IMR-90 (cell line): ENCODE data around the gene ENDOD1. TPM values are rescaled to one million over a fixed set of nuclear protein-coding genes. Genes with fewer than 3 reads are reported as not detected.

Experiments
- ATAC-seq: fragments of 200-7000 bp; cut with Tn5 transposase; 2 replicates; pipeline ENCODE4 v1.9.1; 2020; ENCODE audit warnings: low read depth, mild to moderate bottlenecking, moderate library complexity
- BruUV-seq: library from RNA; stranded (reverse); fragments of 400-500 nt; replicated peaks from 2 replicates; lab custom pipeline; 2021; lab: Mats Ljungman, UMichigan
- CTCF ChIA-PET: fragments of 300-600 bp; formaldehyde crosslinking; extraction: SDS; loops from one replicate; lab custom pipeline; 2021; ENCODE audit warnings: antibody characterized with exemption; lab: Yijun Ruan, JAX
- POLR2A ChIA-PET: fragments of 300-600 bp; sonication (Branson Sonifier 250); formaldehyde crosslinking; loops from one replicate; lab custom pipeline; 2022; ENCODE audit warnings: antibody characterized with exemption; ENCODE audit not compliant: unreplicated experiment; lab: Charles Lee
- DNase-seq: peaks from one replicate; pipeline ENCODE4 v3.0.0; 2013
- H2AFZ ChIP-seq: replicated peaks from 2 replicates; pipeline ENCODE3; 2013; ENCODE audit warnings: low read length, mild to moderate bottlenecking; ENCODE audit not compliant: poor library complexity
- H2AK5ac ChIP-seq: 2 replicates; pipeline ENCODE4 v1.6.1; 2013; ENCODE audit warnings: low read depth, low read length, inconsistent platforms
- H2AK9ac ChIP-seq: replicated peaks from 2 replicates; pipeline ENCODE3; 2013; ENCODE audit warnings: mild to moderate bottlenecking, low read depth, low read length, moderate library complexity; ENCODE audit not compliant: poor library complexity
- H2BK120ac ChIP-seq: 2 replicates; pipeline ENCODE4 v1.6.1; 2013; ENCODE audit warnings: low read depth, low read length, inconsistent platforms
- H2BK15ac ChIP-seq: 3 replicates; pipeline ENCODE4 v1.6.1; 2013; ENCODE audit warnings: low read depth, low read length, inconsistent platforms
- H2BK20ac ChIP-seq: 2 replicates; pipeline ENCODE4 v1.6.1; 2013; ENCODE audit warnings: low read depth, mild to moderate bottlenecking, inconsistent platforms, low read length, moderate library complexity
- H2BK5ac ChIP-seq: 2 replicates; pipeline ENCODE4 v1.6.1; 2013; ENCODE audit warnings: mild to moderate bottlenecking, low read depth, low read length, inconsistent platforms; ENCODE audit not compliant: poor library complexity, severe bottlenecking
- H3K14ac ChIP-seq: replicated peaks from 2 replicates; pipeline ENCODE4 v1.6.1; 2013; ENCODE audit warnings: low read depth, low read length, inconsistent platforms
- H3K18ac ChIP-seq: 2 replicates; pipeline ENCODE4 v1.6.1; 2013; ENCODE audit warnings: low read depth, low read length, control low read depth
- H3K23ac ChIP-seq: 2 replicates; pipeline ENCODE4 v1.6.1; 2013; ENCODE audit warnings: low read depth, low read length, inconsistent platforms
- H3K27ac ChIP-seq: 2 replicates; pipeline ENCODE4 v1.5.1; 2013; ENCODE audit warnings: mild to moderate bottlenecking, control low read depth, low read length; ENCODE audit not compliant: insufficient read depth
- H3K27me3 ChIP-seq: 2 replicates; pipeline ENCODE4 v1.6.1; 2013; ENCODE audit warnings: low read length; ENCODE audit not compliant: control insufficient read depth, insufficient read depth
- H3K36me3 ChIP-seq: 2 replicates; pipeline ENCODE4 v1.6.1; 2013; ENCODE audit warnings: low read length, mixed read lengths; ENCODE audit not compliant: control insufficient read depth, insufficient read depth
- H3K4ac ChIP-seq: 2 replicates; pipeline ENCODE4 v1.6.1; 2013; ENCODE audit warnings: low read depth, low read length, inconsistent platforms
- H3K4me1 ChIP-seq: 2 replicates; pipeline ENCODE4 v1.6.1; 2013; ENCODE audit warnings: low read length, mixed read lengths; ENCODE audit not compliant: control insufficient read depth, insufficient read depth
- H3K4me2 ChIP-seq: 2 replicates; pipeline ENCODE4 v1.6.1; 2013; ENCODE audit warnings: low read depth, mild to moderate bottlenecking, control low read depth, low read length, moderate library complexity
- H3K4me3 ChIP-seq: 2 replicates; pipeline ENCODE4 v1.5.1; 2013; ENCODE audit warnings: low read depth, mild to moderate bottlenecking, control low read depth, low read length, moderate library complexity; ENCODE audit not compliant: insufficient read depth
- H3K56ac ChIP-seq: 2 replicates; pipeline ENCODE4 v1.6.1; 2013; ENCODE audit warnings: low read length, inconsistent platforms; ENCODE audit not compliant: insufficient read depth; ENCODE audit errors: extremely low read depth
- H3K79me1 ChIP-seq, 2 experiments: 2 replicates each; pipeline ENCODE4 v1.6.1; 2013; ENCODE audit warnings: low read length in 2 of 2, inconsistent platforms in 1 of 2, low read depth in 1 of 2
- H3K9ac ChIP-seq: 2 replicates; pipeline ENCODE4 v1.6.1; 2013; ENCODE audit warnings: low read depth, low read length, control low read depth
- H3K9me1 ChIP-seq: 2 replicates; pipeline ENCODE4 v1.6.1; 2013; ENCODE audit warnings: low read length, inconsistent platforms; ENCODE audit not compliant: insufficient read depth
- H3K9me3 ChIP-seq: 2 replicates; pipeline ENCODE4 v1.6.1; 2013; ENCODE audit warnings: low read length; ENCODE audit not compliant: control insufficient read depth, insufficient read depth
- H4K20me1 ChIP-seq: 2 replicates; pipeline ENCODE4 v1.6.1; 2013; ENCODE audit warnings: low read length, inconsistent platforms; ENCODE audit not compliant: insufficient read depth
- H4K5ac ChIP-seq: 2 replicates; pipeline ENCODE4 v1.6.1; 2013; ENCODE audit warnings: mild to moderate bottlenecking, low read depth, low read length, control low read depth
- H4K8ac ChIP-seq, 2 experiments: 2 replicates each; pipeline ENCODE4 v1.6.1; 2013; ENCODE audit warnings: low read depth in 2 of 2, low read length in 2 of 2, control low read depth in 1 of 2, inconsistent platforms in 1 of 2
- H4K91ac ChIP-seq: 2 replicates; pipeline ENCODE4 v1.6.1; 2013; ENCODE audit warnings: low read depth, low read length, inconsistent platforms; ENCODE audit not compliant: insufficient read depth
- CEBPB ChIP-seq: IDR thresholded peaks from 2 replicates; pipeline ENCODE4 v1.6.1; 2012; ENCODE audit warnings: low read depth, low read length, improper control_type of control experiment
- CHD1 ChIP-seq: IDR thresholded peaks from 2 replicates; pipeline ENCODE4 v1.6.1; 2012; ENCODE audit warnings: low read depth, low read length, improper control_type of control experiment
- ELK1 ChIP-seq: fragments of 150-350 bp; IDR thresholded peaks from 2 replicates; pipeline ENCODE4 v1.6.1; 2016; ENCODE audit warnings: low read depth, mild to moderate bottlenecking, low read length, moderate library complexity, borderline replicate concordance
- FOS ChIP-seq: fragments of 150-350 bp; IDR thresholded peaks from 2 replicates; pipeline ENCODE4 v1.6.1; 2016; ENCODE audit warnings: low read depth, low read length
- MAZ ChIP-seq: IDR thresholded peaks from 2 replicates; pipeline ENCODE4 v1.6.1; 2012; ENCODE audit warnings: low read depth, mild to moderate bottlenecking, low read length, improper control_type of control experiment, moderate library complexity, borderline replicate concordance
- MXI1 ChIP-seq: IDR thresholded peaks from 2 replicates; pipeline ENCODE4 v1.6.1; 2012; ENCODE audit warnings: low read depth, mild to moderate bottlenecking, low read length, moderate library complexity, borderline replicate concordance
- NFE2L2 ChIP-seq: fragments of 150-350 bp; IDR thresholded peaks from 2 replicates; pipeline ENCODE4 v1.6.1; 2016; ENCODE audit warnings: low read depth, mild to moderate bottlenecking, low read length
- RAD21 ChIP-seq: IDR thresholded peaks from 2 replicates; pipeline ENCODE4 v1.6.1; 2012; ENCODE audit warnings: low read length, improper control_type of control experiment
- RFX5 ChIP-seq: IDR thresholded peaks from 2 replicates; pipeline ENCODE4 v1.8.0; 2012; ENCODE audit warnings: low read depth, mild to moderate bottlenecking, low read length, moderate library complexity
- SMC3 ChIP-seq: fragments of 150-350 bp; IDR thresholded peaks from 2 replicates; pipeline ENCODE4 v1.6.1; 2016; ENCODE audit warnings: low read depth, mild to moderate bottlenecking, antibody characterized with exemption, low read length, moderate library complexity
- USF2 ChIP-seq: fragments of 150-350 bp; IDR thresholded peaks from 2 replicates; pipeline ENCODE4 v1.6.1; 2017; ENCODE audit warnings: mild to moderate bottlenecking, antibody characterized with exemption, low read length, low read depth
- WGBS, 2 experiments: methylation state at CpG; one replicate each; pipeline versions ENCODE4 v1.1.5 to v1.1.7; 2013; ENCODE audit warnings: missing lambda C conversion rate in 2 of 2; ENCODE audit not compliant: insufficient read length in 1 of 2; ENCODE audit errors: extremely low coverage in 2 of 2; 5-methylcytosine and 5-hydroxymethylcytosine counted together
- dilution Hi-C: fragments of 300-500 bp; cut with HindIII; formaldehyde crosslinking; loops from one replicate; pipeline ENCODE4 v1.14.3; 2018; ENCODE audit warnings: low sequenced_read_pairs; ENCODE audit not compliant: unreplicated experiment
- in situ Hi-C: fragments of 300-500 bp; cut with MboI; formaldehyde crosslinking; loops from 3 replicates; pipeline ENCODE4 v1.14.3; 2019; ENCODE audit warnings: low sequenced_read_pairs, inconsistent platforms, mixed read lengths
- intact Hi-C: fragments of 100-400 bp; cut with micrococcal nuclease; formaldehyde crosslinking; loops from 2 replicates; pipeline ENCODE4 v1.10.0; 2022
- polyA plus RNA-seq, 3 experiments: library from polyadenylated mRNA; depleted of rRNA; stranded (reverse); fragments of >200 nt; gene quantifications; 2 replicates each; pipeline ENCODE4 v1.2.3, GENCODE V29; 2012; ENCODE audit warnings: low replicate concordance in 1 of 3
- total RNA-seq: library from RNA; depleted of rRNA; stranded (reverse); fragments of >200 nt; gene quantifications from 2 replicates; pipeline ENCODE4 v1.2.3, GENCODE V29; 2012
- TF ChIP-seq, protein P1 (sequence below): conservative IDR thresholded peaks from 2 replicates; pipeline ENCODE4 v1.5.1; 2012; ENCODE audit warnings: mild to moderate bottlenecking, low read depth, low read length, improper control_type of control experiment

The ENDOD1 gene
- total and polyA plus RNA-seq, 2 of the 4 experiments (the other 2 are of a cell fraction) = 7.0 to 17.6 TPM

GRCh38 chr11:95101935-95102334 is 12.3 kb downstream of the ENDOD1 start:
- intact Hi-C loops = no loop called here
- CTCF ChIA-PET = interaction anchor here (0.6 kb wide), 1 partner anchor 25 kb away, joined by 3 read pairs; no protein-coding TSS in a partner anchor
- no peak overlapping the region for H3K27ac ChIP-seq
- no peak overlapping the region for H3K18ac ChIP-seq
- no peak overlapping the region for H4K91ac ChIP-seq
- ATAC-seq (no peak), DNase-seq (no peak)
- no peaks in the 10 kb centered on the region for H3K9me3 ChIP-seq
- no peak overlapping the region for H2BK5ac ChIP-seq
- no peak overlapping the region for H3K4me2 ChIP-seq
- no peak overlapping the region for H2BK15ac ChIP-seq
- no TSS peak for BruUV-seq
- no peak overlapping the region for H3K23ac ChIP-seq
- no peak overlapping the region for H4K8ac ChIP-seq
- no peak overlapping the region for H3K14ac ChIP-seq
- WGBS, 2 experiments = no CpG with 5 or more reads among the region's 1 CpG
- dilution Hi-C loops = no loop called here
- H2AK9ac ChIP-seq = no peak overlapping the region
- no peaks in the 10 kb centered on the region for H3K4me1 ChIP-seq
- H3K27me3 ChIP-seq = no peaks in the 10 kb centered on the region
- H3K9me1 ChIP-seq = no peaks in the 10 kb centered on the region
- POLR2A ChIA-PET = no interaction called here
- no peak overlapping the region for H2AK5ac ChIP-seq
- no peak for TF ChIP-seq CEBPB
- TF ChIP-seq FOS = no peak
- TF ChIP-seq CHD1 = no peak
- no peak for TF ChIP-seq USF2
- TF ChIP-seq ELK1 = no peak
- TF ChIP-seq RFX5 = no peak
- no peak for TF ChIP-seq RAD21
- TF ChIP-seq SMC3 = no peak
- TF ChIP-seq, protein P1, sequence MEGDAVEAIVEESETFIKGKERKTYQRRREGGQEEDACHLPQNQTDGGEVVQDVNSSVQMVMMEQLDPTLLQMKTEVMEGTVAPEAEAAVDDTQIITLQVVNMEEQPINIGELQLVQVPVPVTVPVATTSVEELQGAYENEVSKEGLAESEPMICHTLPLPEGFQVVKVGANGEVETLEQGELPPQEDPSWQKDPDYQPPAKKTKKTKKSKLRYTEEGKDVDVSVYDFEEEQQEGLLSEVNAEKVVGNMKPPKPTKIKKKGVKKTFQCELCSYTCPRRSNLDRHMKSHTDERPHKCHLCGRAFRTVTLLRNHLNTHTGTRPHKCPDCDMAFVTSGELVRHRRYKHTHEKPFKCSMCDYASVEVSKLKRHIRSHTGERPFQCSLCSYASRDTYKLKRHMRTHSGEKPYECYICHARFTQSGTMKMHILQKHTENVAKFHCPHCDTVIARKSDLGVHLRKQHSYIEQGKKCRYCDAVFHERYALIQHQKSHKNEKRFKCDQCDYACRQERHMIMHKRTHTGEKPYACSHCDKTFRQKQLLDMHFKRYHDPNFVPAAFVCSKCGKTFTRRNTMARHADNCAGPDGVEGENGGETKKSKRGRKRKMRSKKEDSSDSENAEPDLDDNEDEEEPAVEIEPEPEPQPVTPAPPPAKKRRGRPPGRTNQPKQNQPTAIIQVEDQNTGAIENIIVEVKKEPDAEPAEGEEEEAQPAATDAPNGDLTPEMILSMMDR = no peak
- TF ChIP-seq NFE2L2 = no peak
- no peak for TF ChIP-seq MAZ
- TF ChIP-seq MXI1 = no peak
- no peak overlapping the region for H3K56ac ChIP-seq
- H2AFZ ChIP-seq = no peak overlapping the region
- H3K4me3 ChIP-seq = no peak overlapping the region
- H4K5ac ChIP-seq = no peak overlapping the region
- no peaks in the 10 kb centered on the region for H3K36me3 ChIP-seq
- H3K9ac ChIP-seq = no peak overlapping the region
- no peak overlapping the region for H2BK20ac ChIP-seq
- in situ Hi-C loops = no loop called here
- H3K4ac ChIP-seq = no peak overlapping the region
- no peaks in the 10 kb centered on the region; a peak in 3 of 4 replicates for H3K79me1 ChIP-seq
- no peak overlapping the region for H2BK120ac ChIP-seq
- no peaks in the 10 kb centered on the region for H4K20me1 ChIP-seq
